GM18519 (cell line): ENCODE results near the gene PRKD1.
"Not testable (repeated sequence)": the region's sequence is repeated elsewhere in the genome, so short reads cannot be mapped to it uniquely, and the experiment has no call there.

Source experiments
- ATAC-seq: cut with Tn5 transposase; IDR thresholded peaks from one replicate; pipeline ENCODE4 v1.9.1; 2021; ENCODE audit warnings: mild to moderate bottlenecking, moderate library complexity; ENCODE audit not compliant: unreplicated experiment, low FRiP score

The PRKD1 gene

DNA sequence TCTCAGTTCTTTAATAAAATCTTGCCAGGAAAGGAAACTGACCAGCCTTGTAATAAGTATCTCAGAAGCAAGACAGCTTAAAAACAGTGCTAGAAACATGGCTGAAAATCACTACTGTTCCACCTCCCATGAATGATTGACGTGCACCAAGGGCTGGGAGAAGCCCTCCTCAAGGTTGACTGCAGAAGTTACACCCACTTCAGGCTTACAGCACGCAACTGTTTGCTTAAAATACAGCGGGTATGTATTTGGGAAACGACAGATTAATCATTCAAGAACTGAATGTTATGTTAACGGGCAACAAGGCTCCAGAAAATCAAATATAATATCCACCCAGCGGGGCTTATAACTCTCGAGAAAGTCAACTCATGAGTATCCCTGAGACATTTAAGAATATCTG lies 22.1 kb downstream of the PRKD1 start:
- ATAC-seq, result no peak

DNA sequence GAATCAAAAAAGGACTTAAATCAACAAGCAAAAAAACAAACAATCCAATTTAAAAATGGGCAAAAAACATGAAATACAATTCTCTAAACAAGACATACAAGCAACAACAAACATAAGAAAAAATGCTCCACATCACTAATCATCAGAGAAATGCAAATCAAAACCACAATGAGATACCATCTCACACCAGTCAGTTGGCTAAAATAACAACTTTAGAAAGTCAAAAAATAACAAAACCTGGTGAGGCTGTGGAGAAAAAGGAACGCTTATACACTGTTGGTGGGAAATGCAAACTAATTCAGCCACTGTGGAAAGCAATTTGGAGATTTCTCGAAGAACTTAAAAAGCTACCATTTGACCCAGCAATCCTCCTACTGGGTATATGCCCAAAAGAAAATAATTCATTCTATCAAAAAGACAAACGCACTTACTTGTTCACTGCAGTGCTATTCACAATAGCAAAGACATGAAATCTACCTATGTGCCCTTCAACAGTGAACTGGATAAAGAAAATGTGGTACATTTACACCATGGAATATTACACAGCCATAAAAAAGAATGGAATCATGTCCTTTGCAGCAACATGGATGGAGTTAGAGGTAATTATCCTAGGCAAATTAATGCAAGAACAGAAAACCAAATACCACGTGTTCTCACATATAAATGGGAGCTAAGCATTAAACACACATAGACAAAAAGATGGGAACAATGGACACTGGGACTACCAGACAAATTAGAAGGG lies 26.9 kb downstream of the PRKD1 start:
- ATAC-seq, result no peak

DNA sequence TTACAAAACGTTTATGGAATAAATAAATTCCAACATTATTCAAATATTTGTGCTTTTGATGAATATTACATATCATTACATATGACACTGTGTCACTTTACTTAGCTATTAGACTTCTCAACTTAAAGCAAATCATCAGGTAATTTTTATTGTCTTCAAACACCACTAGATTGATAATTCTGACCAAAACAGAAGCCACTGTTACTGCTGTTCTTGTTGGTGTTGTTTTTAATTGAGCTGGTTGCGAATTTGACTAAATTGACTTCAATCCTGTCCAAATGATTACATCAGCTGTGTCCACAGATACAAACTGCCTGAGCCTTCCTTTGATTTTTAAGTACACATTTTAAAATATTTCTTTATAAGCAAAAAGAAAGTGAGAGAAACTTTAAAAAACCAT lies 29.2 kb downstream of the PRKD1 start:
- ATAC-seq, result no peak

DNA sequence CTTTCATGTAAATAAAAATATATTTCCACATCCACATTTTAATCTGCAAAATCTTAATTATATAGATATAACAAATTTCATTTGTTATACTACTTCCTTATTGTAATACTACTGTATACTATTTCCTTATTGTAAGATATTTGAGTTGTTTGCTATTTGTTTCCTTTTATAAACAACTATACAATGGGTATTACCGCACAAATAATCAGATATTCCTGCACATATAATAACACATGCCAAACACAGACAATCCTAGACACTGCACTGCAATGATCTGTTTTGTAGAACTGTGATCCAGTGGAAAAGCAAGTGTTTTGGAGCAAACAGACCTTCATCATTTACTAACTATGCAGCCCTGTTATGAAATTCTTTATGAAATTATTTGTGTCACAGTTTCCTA lies 30.5 kb downstream of the PRKD1 start:
- no peak for ATAC-seq

DNA sequence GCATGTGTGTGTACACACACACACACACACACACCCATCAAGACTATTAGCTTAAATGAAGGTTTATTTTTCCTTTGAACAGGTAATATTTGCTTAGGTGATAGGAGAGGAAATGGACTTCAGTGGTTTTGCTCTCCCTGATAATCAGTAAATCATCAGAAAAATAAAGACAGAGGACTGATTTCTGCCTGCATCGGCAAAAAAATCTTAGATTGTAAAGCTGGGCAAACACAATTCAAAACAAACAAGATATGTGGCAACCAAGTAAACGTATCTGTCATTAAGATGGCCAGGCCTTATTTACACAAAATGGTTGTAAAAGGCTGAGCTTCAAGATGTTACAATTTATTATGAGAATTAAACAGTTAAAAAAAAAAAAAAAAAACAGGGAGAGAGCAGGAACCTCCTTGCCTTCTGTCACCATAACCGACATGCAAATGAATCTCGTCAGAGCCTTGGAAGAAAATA lies 31.3 kb downstream of the PRKD1 start:
- no peak for ATAC-seq

DNA sequence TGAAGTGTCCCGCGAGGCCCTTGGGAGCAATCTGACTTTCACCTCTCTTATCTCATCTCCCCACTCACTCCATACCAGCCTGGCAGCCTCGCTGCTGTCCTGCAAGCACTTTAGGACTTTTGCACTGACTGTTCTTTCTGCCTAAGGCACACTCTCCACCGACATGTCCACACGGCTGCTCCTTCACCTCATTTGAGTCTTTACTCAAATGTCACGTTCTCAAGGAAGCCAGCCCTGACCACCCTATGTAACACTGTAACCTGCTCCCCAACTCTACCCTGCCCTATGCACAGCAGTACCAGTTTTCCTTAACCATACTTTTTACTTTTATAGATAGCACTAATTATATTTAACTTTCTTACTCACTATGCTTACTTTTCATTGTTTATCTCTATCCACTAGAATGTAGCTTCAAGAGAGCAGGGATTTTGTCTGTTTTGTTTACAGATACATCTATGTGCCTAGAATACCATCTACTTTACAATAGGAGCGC lies 32.0 kb downstream of the PRKD1 start:
- no peak for ATAC-seq

DNA sequence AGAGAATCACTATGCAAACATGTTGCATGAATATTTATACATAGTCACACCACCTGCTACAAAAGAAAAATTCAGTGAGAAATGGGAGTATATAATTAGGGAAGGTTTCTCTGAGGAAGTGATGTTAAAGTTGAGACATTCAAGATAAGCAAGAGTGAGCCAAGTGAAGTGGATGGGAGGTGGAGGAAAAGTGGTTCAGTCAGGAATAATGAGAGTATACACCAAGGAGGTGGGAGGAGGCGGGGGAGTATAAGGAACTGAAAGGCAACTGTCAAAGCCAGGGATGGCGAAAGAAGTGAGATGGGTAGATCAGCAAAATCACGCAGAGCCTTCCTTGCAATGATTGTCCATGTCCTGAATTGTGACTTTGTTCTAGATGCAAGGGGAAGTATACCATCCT lies 33.7 kb downstream of the PRKD1 start:
- ATAC-seq, result no peak

DNA sequence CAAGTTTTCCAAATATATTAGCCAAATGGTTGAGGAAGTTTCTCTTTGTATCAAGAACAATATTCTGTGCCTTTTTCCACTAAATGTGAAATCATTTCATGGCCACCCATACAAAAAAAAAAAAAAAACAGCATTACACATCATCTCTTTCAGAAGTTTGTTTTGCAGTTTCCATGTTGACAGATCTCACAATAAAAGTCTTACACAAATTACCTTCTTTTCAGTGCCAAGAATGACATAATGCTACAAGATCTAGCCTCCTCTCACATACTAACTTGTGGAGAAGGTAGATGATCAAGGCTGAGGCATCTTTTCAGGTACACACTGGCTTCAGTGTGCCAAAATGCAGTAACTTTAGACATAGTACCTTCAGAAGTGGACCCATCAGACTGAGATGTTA lies 35.3 kb downstream of the PRKD1 start:
- ATAC-seq, result no peak

DNA sequence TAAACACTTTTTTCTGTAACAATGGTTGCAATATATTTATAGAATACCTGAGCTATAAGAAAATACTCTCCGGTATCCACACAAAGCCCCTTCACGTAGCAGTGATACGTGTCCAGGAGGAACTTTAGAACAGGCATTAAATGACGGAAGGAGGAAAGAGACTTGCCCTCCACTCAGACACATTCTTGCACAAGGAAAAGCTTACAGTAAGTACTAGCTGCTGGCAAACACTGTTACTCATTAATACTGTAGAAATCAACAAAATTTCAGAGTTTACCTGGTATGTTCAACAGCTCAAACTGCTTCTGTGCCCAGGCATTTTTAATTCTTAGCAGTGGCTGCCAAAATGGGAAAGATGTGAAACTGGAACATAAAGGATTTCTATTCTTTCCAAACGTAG lies 41.7 kb downstream of the PRKD1 start:
- no peak for ATAC-seq

DNA sequence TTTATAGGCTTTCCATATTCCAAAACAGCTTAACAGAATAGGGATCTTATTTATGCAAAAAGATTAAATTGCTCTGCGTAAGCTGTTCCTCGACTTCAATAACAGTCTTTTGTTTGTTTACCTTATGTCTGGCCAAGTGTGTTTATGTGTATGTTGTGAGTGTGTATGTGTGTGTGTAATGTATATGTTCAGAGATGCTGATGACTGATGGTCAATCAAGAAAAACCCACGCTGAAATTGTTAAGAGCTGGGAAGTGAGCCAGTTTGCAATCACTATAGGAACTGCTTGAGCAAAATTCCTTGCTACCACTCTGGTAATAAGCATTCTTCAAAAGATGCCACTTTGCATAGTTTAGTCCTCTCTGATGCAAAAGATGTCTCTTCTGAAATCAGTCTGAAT lies 59.6 kb downstream of the PRKD1 start:
- no peak for ATAC-seq

DNA sequence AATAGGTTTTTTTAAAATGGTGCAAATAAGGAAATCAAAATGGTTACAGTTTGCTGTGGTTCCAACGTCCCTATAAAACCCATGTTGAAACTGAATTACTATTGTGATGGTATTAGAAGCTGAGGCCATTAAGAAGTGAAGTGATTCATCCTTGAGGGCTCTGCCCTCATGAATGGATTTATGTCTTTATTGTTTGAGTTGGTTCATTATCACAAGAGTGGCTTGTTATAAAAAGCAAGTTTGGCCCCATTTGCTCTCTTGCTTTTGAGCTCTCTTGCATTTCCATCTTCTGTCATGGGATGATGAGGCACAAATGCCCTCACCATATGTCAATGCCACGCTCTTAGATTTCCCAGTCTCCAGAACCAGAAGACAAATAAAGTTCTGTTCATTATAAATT lies 62.3 kb downstream of the PRKD1 start:
- no peak for ATAC-seq

DNA sequence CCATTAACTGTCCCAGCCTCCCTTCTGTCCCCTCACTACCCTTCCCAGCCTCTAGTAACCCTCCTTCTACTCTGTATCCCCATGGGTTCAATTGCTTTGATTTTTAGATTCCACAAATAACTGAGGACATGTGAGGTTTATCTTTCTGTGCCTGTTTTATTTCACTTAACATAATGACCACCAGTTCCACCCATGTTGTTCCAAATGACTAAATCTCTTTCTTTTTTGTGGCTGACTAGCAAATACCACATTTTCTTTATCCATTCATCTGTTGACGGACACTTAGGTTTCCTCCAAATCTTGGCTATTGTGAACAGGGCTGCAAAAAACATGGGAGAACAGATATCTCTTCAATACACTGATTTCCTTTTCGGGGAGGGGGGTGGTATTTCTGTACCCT lies 65.7 kb downstream of the PRKD1 start:
- no peak for ATAC-seq

DNA sequence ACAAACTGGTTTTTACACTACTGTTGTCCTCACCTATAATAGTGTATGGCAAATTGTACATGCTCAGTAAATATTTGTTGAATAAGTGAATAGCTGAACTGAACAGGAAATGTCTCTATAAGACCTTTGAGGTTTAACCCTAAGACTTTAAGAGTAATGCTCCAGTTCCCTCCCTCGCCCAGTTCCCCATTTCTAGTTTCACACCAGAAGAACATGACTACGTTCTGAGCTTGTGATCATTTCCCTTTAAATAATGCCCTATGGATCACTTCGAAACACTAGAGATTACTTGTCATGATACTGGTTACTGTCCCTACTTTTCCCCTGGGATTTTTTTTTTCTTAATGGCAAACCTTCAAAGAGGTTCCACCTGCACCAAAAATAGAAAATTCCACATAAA lies 69.3 kb downstream of the PRKD1 start:
- ATAC-seq, result peak; percentile 91

DNA sequence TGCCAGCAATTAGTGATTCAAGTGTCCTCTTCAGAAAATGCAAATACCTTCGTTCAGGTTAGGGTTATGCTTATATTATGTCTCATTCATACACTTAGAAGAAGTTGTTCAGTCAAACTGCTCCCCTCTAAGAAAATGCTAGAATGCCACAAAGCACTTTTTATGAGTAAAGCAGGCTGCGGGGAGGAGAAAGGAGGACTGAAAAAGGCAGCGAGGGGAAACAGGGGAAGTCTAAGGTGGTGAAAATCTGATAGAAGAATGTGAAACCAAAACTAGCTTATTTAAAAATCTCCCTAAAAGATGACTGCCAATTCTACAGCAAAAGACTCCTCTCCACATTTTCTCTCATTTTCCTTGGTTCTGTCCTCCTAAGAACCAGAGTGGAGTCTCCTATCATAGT lies 70.1 kb downstream of the PRKD1 start:
- peak; percentile 77 for ATAC-seq

DNA sequence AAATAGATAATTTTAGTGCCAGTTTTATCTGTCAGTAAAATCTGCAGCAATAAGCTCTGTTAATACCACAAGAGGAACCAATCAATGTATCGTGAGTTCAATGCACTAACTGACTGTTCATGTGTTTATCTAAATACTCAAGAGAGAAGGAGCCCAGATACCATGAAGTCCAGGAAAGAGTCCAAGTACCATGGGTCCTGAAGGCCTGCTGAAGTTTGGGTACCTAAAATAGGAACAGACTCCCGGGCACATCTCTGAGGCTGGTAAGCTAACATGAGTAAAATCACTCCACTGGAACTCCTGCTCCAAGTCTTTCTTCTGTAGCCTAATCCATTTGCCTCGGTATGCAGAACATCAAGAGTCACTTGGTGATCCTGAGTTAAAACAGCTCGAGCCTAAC lies 71.1 kb downstream of the PRKD1 start:
- ATAC-seq, result no peak

DNA sequence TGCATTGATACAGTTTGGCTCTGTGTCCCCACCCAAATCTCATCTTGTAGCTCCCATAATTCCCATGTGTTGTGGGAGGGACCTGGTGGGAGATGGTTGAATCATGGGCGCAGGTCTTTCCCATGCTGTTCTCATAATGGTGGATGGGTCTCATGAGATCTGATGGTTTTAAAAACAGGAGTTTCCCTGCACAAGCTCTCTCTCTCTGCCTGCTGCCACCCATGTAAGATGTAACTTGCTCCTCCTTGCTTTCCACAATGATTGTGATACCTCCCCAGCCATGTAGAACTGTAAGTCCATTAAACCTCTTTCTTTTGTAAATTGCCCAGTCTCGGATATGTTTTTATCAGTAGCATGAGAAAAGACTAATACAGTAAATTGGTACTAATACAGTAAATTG lies 74.0 kb downstream of the PRKD1 start:
- ATAC-seq, result not testable (repeated sequence)

DNA sequence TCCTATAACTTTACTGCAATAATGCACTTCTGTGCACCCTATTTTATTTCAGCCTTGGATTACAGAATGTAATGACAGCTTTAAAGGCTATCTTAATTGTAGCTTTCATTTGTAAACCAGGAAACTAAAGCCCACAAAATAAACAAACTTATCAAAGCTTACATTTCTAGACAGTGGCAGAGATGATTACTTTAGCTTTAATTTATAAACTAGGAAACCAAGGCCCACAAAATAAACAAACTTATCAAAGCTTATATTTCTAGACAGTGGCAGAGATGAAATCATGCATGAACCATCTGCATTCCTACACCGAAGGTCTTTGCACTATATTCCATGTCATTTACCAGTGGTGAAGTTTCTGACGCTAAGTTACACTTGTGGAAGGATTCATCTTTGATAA lies 74.4 kb downstream of the PRKD1 start:
- ATAC-seq, result no peak

DNA sequence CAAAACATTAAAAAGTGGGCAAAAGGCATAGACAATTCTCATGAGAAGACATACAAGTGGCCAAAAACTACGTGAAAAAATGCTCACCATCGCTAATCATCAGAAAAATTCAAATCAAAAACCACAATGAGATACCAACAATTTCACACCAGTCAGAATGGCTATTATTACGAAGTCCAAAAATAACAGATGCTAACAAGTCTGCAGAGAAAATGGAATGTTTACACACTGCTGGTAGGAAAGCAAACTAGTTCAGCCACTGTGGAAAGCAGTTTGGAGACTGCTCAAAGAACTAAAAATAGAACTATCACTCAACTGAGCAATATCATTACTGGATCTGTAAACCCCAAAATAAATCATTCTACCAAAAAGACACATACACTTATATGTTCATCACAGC lies 76.2 kb downstream of the PRKD1 start:
- no peak for ATAC-seq

DNA sequence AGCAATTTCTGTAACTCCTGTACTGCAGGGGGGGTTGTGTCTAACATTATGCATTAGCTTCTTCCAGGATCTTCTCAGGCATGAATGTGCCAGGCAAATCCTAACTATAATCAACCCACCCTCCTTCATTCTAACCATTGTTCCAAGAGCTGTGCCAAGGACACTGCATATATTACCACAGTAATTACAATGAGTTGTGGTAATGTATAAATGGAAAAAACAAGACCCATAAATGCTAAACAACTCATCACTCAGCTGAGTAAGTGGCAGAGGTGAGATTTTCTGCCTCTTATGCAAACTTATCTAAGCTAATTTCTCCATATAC lies 80.6 kb downstream of the PRKD1 start:
- no peak for ATAC-seq

DNA sequence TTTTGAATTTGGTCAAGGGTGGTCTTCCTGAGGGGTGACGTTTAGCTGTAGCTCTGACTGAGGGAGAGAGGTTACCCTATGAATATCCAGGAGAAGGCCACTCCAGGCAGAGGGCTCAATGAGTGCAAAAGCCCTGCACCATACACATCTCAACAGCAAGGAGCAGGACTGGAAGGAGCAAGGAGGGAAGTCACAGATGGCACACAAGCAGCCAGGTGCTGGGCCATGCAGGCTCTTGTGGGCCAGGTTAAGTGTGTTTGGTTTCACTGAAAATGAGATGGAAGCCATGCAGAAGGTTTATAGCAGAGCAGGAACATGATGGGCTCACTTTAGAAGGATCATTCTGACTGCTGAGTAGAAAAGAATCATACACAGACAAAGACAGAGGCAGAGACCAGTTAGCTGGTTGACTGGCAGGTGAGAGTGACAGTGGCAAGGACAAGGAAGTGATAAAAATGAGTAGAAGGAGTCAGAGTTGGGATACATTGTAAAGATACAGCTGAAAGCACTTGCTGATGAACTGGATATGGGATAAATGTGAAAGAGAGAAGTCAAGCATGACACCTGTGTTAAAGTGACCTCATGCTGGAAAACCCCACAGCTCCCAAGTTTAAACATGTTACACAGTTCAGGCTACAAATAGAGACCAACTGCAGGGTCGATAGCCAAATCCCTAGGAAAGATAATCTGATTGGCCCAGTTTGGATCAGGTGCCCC lies 81.2 kb downstream of the PRKD1 start:
- ATAC-seq, result peak; percentile 62

DNA sequence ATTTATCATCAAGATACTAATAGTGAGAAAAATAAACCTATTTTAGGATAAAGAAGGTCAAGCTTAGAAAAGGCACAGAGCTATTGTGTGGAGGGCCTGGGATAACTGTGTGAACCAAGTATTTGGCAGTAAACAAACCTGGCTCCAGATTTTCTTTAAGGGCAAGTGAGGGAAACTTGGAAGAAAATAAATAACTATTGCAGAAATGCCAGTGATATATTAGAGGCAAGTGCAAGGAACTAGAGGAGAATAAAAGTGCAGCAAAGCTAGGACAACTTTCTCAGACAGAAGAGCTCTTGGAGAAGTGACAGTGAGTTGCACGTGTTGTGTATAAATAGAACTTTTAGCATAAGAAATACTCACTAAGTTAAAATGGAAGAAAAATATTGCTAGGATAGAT lies 83.7 kb downstream of the PRKD1 start:
- no peak for ATAC-seq

DNA sequence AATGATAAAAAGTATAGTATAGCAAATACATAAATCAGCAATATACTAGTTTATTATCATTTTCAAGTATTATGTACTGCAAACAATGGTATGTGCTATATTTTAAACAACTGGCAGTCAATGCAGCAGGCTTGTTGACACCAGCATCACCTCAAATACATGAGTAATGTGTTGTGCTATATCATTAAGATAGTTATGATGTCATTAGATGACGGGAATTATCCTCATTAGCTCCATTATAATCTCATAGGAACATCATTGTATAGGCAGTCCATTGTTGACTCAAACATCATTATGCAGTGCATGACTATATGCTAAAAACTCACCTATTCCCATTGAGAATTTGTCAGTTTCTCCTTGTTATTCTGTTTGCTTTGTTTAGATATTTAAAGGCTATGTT lies 85.4 kb downstream of the PRKD1 start:
- no peak for ATAC-seq
